Sciatic nerve (tissue), 2 donors: ENCODE data around the gene ECM1. TPM values are rescaled to one million over a fixed set of nuclear protein-coding genes. Genes with fewer than 3 reads are reported as not detected.

Source experiments
- ATAC-seq: fragments of 200-7000 bp; cut with Tn5 transposase; one replicate; pipeline ENCODE4 v1.9.1; 2020; ENCODE audit warnings: mild to moderate bottlenecking, moderate library complexity
- DNase-seq: peaks from one replicate; pipeline ENCODE4 v3.0.0-alpha.2; 2020; ENCODE audit warnings: low spot score
- intact Hi-C: fragments of 100-400 bp; cut with DNase I; formaldehyde crosslinking; loops from one replicate; pipeline ENCODE4 v1.14.2; 2022
- total RNA-seq: library from RNA; stranded (reverse); fragmentation: NEBNext Ultra II Directional; extraction: Animal tissue kit (Norgen Biotek cat#: 25700); gene quantifications from one replicate; pipeline ENCODE4 v1.2.1, GENCODE V29; 2021
- donor health status: DM: no; HTN: no; CAD: no.
- donor health status: DM: no; HTN: no; CAD: no.

The ECM1 gene
- total RNA-seq, 1 donor from 2014 or later = 19.7 TPM

DNA sequence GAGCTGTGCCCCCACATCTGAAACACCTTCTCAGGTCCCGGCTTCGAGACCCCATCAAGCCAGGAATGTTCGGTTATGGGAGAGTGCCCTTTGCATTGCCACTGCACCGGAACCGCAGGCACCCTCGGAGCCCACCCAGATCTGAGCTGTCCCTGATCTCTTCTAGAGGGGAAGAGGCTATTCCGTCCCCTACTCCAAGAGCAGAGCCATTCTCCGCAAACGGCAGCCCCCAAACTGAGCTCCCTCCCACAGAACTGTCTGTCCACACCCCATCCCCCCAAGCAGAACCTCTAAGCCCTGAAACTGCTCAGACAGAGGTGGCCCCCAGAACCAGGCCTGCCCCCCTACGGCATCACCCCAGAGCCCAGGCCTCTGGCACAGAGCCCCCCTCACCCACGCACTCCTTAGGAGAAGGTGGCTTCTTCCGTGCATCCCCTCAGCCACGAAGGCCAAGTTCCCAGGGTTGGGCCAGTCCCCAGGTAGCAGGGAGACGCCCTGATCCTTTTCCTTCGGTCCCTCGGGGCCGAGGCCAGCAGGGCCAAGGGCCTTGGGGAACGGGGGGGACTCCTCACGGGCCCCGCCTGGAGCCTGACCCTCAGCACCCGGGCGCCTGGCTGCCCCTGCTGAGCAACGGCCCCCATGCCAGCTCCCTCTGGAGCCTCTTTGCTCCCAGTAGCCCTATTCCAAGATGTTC, 45.6 kb downstream of the ECM1 start:
- ATAC-seq (no peak), DNase-seq (no peak)
- intact Hi-C loops = no loop called here

- intact Hi-C loops = no loop called here
- no peak for DNase-seq
These were observed 46.2 kb downstream of the ECM1 start for GRCh38 chr1:150554086-150554452.

DNA sequence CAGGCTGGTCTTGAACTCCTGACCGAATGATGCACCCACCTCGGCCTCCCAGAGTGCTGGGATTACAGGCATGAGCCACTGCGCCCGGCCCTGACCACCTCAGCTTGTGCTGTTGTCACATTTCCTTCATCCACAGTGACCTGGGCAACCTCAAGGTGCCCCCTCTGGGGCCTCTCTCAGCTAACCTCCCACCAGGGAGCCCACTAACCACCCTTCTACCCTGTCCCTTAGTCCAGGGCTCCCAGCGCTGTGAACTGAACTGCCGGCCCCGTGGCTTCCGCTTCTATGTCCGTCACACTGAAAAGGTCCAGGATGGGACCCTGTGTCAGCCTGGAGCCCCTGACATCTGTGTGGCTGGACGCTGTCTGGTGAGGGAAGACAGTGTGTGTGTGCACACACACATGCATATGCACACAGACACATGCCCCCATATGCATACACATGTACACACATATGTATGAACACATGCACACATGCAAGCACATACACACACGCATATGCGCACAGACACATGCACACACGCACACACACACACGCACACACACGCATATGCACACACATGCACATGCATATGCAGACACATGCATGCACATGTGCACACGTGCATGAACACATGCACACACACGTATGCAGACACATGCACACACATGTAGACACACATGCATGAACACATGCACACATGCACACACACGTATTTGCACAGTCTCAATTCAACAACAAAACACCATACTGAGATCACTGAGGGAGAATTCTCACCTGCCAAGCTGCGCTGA, 47.5 kb downstream of the ECM1 start:
- no peak for ATAC-seq
- intact Hi-C loops = no loop called here
- DNase-seq = no peak

More at GRCh38 chr1:150554086-150554452, 46.2 kb downstream of the ECM1 start:
- no peak for ATAC-seq

DNA sequence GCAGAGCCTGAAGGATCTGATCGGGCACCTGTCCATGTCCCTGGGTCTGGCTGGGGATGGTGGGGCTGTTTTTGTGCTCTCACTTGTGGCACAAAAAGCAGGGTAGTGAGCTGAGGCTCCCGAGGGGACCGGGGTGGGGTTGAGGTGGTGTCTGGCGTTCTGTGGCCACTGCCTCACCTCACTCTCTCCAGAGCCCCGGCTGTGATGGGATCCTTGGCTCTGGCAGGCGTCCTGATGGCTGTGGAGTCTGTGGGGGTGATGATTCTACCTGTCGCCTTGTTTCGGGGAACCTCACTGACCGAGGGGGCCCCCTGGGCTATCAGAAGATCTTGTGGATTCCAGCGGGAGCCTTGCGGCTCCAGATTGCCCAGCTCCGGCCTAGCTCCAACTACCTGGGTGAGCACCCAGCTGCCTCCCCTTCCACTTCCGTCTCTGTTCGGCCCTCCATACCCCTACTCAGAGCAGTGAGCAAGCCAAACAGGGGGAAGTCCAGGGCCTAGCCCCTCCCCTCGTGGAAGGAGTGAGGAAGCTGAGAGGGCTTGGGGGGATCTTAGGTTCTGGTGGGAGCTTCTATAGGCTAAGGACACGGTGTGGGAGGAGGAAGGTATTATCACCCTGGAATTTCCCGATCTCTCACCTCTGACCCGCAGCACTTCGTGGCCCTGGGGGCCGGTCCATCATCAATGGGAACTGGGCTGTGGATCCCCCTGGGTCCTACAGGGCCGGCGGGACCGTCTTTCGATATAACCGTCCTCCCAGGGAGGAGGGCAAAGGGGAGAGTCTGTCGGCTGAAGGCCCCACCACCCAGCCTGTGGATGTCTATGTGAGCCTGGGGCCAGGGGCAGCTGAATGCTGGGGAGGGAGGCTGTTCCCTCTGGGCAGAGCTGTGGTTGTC, 48.3 kb downstream of the ECM1 start:
- DNase-seq = no peak
- intact Hi-C loops = no loop called here
- no peak for ATAC-seq

GRCh38 chr1:150557065-150557600, 49.2 kb downstream of the ECM1 start:
- DNase-seq = no peak
- ATAC-seq = no peak
- intact Hi-C loops = no loop called here

DNA sequence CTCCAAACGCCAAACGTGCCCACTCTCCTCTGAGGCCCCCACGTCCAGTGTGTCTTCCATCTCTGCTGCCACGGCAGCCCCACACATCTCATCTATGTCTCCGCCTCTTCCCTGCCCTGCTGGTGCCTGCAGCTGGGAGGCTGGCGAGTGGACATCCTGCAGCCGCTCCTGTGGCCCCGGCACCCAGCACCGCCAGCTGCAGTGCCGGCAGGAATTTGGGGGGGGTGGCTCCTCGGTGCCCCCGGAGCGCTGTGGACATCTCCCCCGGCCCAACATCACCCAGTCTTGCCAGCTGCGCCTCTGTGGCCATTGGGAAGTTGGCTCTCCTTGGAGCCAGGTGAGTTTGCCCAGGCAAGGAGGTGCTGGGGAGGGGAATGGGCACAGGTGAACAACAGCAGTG, 49.9 kb downstream of the ECM1 start:
- intact Hi-C loops = no loop called here
- no peak for DNase-seq
- no peak for ATAC-seq

DNA sequence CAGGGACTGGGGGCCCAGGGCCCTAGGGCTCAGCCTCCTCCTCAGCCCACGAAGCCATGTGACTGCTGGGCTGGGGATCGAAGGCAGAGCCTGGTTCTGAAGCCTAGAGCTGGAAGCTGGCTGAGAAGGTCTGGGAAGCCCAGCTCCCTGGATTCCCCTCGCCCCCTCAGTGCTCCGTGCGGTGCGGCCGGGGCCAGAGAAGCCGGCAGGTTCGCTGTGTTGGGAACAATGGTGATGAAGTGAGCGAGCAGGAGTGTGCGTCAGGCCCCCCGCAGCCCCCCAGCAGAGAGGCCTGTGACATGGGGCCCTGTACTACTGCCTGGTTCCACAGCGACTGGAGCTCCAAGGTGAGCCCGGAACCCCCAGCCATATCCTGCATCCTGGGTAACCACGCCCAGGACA, 50.4 kb downstream of the ECM1 start:
- intact Hi-C loops = no loop called here
- DNase-seq = no peak
- ATAC-seq = no peak

GRCh38 chr1:150558761-150559655, 51.1 kb downstream of the ECM1 start:
- intact Hi-C loops = no loop called here
- DNase-seq (peak; percentile 78), ATAC-seq (no peak)

DNA sequence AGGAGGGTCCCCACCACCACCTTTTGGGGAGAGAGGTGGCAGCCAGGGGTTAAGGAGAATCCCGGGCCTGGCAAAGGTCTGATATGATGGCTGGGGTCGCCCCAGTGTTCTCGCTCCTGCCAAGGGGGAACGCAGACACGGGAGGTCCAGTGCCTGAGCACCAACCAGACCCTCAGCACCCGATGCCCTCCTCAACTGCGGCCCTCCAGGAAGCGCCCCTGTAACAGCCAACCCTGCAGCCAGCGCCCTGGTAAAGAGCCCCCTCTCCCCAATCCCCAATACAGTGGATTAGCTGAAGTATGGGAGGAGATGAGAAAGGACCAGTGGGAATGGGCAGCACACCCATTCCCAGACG, 51.7 kb downstream of the ECM1 start:
- ATAC-seq = no peak

DNA sequence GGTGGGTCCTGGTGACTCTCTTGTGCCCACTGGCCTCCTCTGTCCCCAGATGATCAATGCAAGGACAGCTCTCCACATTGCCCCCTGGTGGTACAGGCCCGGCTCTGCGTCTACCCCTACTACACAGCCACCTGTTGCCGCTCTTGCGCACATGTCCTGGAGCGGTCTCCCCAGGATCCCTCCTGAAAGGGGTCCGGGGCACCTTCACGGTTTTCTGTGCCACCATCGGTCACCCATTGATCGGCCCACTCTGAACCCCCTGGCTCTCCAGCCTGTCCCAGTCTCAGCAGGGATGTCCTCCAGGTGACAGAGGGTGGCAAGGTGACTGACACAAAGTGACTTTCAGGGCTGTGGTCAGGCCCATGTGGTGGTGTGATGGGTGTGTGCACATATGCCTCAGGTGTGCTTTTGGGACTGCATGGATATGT, 52.1 kb downstream of the ECM1 start:
- ATAC-seq (peak; percentile 27), DNase-seq (peak; percentile 87)
- intact Hi-C loops = loop anchor here (5.0 kb wide), 1 partner anchor 62 kb away; no protein-coding TSS in a partner anchor

More for the DNA sequence above, 51.7 kb downstream of the ECM1 start:
- intact Hi-C loops = loop anchor here (5.0 kb wide), 1 partner anchor 63 kb away; no protein-coding TSS in a partner anchor
- no peak for DNase-seq

- intact Hi-C loops = loop anchor here (5.0 kb wide), 1 partner anchor 62 kb away; no protein-coding TSS in a partner anchor
- ATAC-seq = peak; percentile 72
These were observed 52.8 kb downstream of the ECM1 start for GRCh38 chr1:150560576-150561253.

GRCh38 chr1:150561254-150561973, 53.5 kb downstream of the ECM1 start:
- intact Hi-C loops = loop anchor here (5.0 kb wide), 1 partner anchor 61 kb away; no protein-coding TSS in a partner anchor
- ATAC-seq = peak; percentile 93
- peak; percentile 96 for DNase-seq

More at GRCh38 chr1:150560576-150561253, 52.8 kb downstream of the ECM1 start:
- DNase-seq = peak; percentile 94

DNA sequence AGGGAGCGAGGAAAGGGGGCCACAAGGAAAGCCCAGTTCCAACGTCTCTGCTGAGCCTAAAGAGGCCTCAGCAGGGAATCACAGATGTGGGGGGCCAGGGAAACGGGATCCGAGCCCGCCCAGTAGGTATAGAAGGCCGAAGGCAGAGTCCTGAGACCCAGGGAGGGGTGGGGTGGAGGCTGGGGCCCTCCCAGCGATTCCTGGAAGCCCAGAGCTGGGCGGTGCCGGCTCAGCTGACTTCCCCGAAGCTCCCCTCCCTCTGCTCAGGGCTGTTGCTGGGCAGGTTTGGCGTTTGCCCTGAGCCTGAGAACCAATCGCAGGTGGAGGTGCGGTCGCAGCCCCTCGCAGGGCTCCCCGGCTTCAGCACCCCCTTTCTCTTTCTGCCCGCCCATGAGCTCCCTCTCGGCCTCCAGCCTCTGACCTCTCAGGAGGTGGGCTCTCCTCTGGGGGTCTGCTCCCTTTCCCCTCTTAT, 54.1 kb downstream of the ECM1 start:
- DNase-seq = peak; percentile 97
- intact Hi-C loops = loop anchor here (5.0 kb wide), 1 partner anchor 60 kb away; no protein-coding TSS in a partner anchor
- ATAC-seq = peak; percentile 90

- intact Hi-C loops = loop anchor here (5.0 kb wide), 1 partner anchor 60 kb away; no protein-coding TSS in a partner anchor
- no peak for ATAC-seq
- peak; percentile 70 for DNase-seq
These were observed 54.8 kb downstream of the ECM1 start for GRCh38 chr1:150562446-150563339.
